GM12872 (cell line): ENCODE results near the gene ARFRP1.

Experiments
- TF ChIP-seq, protein P1 (sequence below): IDR thresholded peaks from 3 replicates; pipeline ENCODE4 v1.5.1; 2011; ENCODE audit warnings: low read depth, mild to moderate bottlenecking, low read length, moderate library complexity; ENCODE audit not compliant: insufficient read depth

The ARFRP1 gene

DNA sequence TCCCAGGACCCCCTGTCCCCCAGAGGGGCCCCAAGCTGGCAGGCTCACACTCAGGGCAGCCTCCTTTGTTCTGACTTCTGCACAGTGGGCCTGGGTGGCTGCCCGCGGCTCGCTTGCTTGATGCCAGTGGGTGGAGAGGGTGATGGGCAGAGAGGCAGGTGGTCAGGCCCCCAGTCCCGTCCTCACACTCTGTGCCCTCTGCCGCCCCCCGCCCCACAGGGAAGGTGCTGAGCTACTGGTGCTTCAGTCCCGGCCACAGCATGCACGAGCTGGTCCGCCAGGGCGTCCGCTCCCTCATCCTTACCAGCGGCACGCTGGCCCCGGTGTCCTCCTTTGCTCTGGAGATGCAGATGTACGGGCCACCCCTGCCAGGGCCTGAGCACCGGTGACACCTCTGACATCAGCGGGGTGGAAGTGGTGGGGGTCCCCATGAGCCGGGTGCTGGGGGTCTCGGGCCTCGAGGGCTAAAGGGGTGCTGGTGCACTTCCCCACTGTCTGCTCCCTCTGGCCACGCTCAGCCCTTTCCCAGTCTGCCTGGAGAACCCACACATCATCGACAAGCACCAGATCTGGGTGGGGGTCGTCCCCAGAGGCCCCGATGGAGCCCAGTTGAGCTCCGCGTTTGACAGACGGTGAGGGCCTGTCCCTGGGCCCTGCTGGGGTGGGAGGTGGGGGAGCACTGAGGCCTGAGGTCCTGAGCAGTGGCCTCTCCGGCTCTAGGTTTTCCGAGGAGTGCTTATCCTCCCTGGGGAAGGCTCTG is 20.2 kb downstream of the ARFRP1 start:
- TF ChIP-seq, protein P1, sequence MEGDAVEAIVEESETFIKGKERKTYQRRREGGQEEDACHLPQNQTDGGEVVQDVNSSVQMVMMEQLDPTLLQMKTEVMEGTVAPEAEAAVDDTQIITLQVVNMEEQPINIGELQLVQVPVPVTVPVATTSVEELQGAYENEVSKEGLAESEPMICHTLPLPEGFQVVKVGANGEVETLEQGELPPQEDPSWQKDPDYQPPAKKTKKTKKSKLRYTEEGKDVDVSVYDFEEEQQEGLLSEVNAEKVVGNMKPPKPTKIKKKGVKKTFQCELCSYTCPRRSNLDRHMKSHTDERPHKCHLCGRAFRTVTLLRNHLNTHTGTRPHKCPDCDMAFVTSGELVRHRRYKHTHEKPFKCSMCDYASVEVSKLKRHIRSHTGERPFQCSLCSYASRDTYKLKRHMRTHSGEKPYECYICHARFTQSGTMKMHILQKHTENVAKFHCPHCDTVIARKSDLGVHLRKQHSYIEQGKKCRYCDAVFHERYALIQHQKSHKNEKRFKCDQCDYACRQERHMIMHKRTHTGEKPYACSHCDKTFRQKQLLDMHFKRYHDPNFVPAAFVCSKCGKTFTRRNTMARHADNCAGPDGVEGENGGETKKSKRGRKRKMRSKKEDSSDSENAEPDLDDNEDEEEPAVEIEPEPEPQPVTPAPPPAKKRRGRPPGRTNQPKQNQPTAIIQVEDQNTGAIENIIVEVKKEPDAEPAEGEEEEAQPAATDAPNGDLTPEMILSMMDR: no peak

DNA sequence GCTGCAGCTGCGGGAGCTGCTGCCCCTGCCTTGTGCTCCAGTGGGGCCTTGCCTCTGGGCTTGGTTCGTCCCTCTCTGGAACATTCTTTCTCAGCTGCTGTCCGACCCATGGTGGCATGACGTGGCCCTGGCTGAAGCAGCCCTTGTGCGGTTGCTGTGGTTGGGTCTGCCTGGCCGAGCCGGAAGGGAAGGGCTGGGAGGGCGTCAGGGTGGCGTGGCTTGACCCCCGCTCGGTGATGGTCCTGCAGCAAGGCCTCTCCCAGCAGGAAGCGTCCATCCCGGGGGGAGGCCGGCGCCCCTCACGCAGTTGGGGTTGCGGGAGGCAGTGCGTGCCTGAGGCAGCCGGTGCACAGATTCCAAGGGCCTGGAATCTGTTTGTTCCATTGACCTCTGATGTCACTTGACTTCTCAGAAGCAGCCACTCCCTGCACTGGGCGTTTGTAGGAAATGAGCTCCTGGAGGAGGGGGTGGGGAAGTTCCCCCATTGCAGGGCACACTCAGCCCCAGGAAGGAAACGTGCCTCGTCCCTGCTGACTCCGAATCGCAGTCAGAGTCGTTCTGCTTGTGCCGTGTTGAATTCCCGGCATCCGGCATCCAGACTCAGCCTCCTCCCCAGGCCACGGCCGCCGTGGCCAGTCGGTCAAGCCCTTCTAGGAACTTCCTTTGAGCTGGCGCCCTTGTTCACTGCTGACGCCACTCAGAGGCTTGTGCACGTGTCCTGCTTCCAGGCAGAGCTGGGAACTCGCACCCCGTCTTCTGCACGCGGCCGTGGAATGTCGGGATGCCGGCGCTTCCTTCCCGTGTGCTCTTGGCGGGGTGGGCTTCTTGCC is 21.1 kb downstream of the ARFRP1 start:
- TF ChIP-seq, protein P1: no peak

DNA sequence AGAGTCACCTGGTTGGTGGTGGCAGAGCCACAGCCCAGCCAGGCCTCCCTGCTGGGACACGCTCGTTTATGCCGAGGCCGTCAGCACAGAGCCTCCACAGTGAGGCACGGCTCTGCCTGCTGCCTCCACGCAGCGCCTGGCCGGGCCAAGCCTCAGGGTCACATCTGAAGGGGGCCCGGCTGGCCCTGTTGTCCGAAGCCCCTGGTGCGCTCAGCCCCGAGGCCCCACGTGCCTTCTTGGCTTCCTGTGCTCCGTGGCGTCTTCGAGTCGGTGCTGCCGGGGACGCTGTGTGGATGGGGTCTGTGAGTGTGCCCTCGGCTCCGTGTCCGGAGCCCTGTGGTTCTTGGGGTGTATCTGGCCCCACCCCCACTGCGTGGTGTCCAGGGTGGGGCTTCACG is 21.7 kb downstream of the ARFRP1 start:
- TF ChIP-seq, protein P1: no peak

DNA sequence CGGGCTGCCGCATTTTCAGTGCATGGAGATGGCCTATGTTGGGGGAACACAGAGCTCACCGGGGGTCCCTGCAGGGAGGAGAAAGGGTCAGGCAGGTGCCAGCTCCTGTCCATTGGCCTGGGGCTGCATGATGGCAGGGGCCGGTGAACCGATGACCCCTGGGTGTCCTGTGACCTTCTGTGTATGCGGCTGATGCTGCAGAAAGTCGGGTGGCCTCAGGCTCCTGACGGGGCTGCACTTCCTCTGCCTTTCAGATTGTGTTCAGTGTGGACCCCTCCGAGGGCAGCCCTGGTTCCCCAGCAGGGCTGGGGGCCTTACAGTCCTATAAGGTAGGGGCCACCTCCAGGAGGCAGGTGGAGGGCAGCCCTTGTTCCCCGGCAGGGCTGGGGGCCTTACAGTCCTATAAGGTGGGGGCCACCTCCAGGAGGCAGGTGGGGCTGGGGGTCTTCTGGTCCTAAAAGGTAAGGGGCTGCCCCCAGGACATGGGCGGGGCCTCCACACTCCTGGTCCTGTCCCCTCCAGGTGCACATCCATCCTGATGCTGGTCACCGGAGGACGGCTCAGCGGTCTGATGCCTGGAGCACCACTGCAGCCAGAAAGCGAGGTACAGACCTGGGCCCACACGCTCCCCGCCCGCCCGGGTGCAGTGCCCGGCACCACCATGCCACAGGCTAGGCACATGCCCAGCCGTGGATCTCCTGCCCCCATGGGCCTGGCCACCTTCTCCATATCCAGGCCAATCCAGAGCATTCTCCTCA is 22.3 kb downstream of the ARFRP1 start:
- TF ChIP-seq, protein P1: no peak

DNA sequence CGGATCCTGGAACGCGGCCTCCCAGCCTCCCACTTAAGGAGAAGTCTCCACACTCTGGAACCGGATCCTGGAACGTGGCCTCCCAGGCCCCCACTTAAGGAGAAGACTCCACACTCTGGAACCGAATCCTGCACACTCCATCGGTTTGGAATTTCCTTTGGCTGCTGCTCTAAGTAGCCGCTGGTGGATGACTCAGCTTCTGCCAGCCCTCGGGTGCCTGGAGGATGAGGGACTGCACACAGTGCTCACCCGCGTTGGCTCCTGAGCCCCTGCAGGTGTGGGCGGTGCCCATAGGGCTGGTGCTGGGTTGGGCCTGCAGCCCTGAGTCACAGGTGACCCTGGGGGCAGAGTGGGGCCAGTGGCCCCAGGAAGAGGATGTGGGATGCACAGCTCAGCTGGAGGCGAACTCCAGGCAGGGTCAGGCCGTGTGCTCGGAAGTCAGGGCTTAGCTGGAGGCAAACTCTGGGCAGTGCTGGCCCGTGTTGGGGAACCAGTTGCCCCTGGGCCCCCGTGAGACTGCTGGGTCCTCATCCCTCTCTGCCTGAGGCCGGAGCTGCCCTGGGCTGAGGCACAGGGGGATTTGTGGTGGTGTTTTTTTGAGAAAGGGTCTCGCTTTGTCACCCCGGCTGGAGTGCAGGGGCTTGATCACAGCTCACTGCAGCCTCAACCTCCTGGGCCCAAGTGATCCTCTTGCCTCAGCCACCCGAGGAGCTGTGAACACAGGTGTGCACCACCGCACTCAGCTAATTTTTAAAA is 25.2 kb downstream of the ARFRP1 start:
- TF ChIP-seq, protein P1: no peak

DNA sequence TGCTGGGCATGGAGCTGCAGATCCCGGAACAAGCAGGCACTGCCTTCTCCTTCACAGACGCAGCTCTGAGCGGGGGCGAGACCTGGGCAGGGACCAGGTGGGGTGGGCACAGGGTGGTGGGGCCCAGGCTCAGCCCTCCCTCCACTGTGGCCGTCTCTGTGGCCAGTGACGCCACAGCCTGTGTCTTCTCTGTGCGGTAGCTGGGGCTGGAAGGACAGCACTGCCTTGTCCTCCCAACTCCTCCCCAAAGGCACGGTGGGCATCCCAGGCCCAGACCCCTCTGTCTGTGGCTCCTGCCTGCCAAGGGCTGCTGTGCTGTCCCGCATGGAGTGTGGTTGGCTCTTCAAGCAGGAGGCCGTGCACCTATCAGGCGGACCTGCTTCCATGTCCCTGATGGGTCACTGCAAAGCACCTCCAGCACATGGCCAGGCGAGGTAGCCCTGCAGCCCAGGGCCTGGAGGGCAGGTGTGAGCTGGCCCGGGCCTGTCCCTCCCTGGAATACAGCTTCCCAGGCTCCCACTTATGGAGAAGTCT is 26.1 kb downstream of the ARFRP1 start:
- TF ChIP-seq, protein P1: no peak
